Stimulated activated CD4-positive, alpha-beta T cell treated with anti-CD3 and anti-CD28 coated beads, TNF-alpha, amount 100 ng/mL, for 4 hours (primary cell): ENCODE measurements around the gene TBATA.
"Not testable (repeated sequence)": the region's sequence is repeated elsewhere in the genome, so short reads cannot be mapped to it uniquely, and the experiment has no call there.

Experiments
- DNase-seq, 3 experiments: peaks; one replicate each; pipeline ENCODE4 v3.0.0-alpha.2; 2020; ENCODE audit warnings: low read depth in 3 of 3

TBATA gene

DNA sequence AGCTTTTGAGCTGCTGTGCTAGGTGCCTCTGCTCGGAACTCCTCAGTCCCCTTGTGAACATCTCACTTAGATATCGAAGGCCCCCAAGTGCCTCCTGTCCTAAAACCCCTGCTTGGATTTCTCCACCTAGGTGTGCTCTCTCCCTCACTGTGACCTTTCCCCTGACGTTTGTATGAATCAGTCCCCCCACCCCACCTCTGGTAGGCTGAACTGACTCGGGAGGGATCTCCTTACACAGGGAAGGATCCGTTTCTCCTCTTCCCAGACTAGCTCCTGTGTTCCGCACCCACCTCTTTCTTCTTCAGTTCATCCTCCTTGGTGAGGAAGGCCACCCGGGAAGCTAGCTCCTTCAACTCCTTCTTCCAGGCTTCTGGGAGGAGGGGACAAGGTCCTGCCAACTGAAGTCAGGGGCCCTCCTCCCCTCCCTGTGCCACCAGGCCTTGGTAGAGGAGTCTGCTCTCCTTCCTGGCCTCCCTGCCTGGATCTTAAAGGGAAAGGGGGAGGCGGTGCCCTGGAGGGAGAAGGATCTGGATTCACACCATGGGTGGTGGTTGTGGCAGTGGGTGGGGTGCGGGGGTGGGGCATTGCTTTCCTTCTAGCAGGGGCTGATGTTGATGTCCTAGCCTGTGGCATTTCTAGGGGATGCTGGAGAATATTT is 6.8 kb downstream of the TBATA start:
- no peak for DNase-seq

DNA sequence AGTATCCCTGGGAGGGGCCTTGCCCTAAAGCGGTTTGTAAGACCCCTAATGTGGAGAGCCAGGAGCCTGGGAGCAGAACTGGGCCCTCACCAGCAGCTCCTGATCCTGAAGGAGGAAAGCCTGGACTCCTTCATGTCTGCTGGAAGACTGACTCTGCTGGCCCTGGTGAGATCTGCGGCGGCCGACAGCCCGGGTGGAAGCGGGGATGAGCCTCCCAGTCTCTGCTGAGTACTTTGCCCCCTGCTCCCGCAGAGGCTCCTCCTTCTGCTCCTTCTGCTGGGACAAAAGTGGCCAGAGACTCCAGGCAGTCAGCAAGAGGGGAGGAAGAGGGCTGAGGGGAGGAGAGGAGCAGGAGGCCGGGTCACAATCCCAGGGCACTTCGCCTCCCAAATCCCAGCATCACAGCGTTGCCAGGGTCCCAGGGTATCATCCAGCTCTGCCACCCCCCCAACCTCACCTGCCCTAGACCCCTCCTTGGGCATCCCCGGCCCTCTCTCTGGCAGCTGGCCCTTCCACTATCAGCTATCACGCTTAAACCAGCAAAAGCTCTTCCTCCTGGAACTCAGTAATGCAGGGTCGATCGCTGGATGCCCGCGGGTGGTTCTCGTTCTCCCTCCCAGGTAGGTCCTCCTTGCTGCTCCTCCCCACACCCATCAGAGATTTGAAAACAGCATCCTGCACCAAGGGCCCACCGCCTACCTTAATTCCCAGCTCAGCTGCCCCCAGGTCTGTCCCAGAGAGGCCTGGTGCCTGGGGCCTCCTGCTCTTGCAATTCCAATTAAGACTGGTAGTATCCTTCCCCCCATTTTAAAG is 7.9 kb downstream of the TBATA start:
- DNase-seq: no peak

DNA sequence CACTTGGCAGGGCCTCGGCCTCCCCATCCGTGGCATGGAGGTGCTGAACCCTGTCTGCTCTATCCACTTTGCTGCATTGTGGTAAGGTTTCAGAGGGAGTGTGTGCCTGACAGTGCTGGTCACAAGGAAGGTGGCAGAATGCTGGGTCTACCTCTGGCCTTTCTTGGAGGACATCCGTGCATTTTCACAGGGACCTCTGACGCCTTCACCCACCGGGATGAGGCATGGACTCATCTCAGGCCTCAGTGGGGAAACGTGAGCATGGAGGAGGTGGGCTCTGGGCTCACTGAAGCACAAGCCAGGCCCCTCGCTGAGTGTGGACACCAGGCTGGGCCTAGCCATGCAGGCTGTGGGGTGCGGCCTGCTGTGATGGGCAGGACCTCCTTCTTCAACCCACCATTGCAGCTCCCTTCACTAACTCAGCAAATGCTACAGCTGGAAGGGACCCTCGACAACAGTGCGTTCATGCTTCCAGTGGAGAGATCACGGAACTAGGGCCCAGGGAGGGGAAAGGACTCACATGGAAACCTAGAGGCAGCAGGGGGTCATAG is 8.6 kb downstream of the TBATA start:
- no peak for DNase-seq

DNA sequence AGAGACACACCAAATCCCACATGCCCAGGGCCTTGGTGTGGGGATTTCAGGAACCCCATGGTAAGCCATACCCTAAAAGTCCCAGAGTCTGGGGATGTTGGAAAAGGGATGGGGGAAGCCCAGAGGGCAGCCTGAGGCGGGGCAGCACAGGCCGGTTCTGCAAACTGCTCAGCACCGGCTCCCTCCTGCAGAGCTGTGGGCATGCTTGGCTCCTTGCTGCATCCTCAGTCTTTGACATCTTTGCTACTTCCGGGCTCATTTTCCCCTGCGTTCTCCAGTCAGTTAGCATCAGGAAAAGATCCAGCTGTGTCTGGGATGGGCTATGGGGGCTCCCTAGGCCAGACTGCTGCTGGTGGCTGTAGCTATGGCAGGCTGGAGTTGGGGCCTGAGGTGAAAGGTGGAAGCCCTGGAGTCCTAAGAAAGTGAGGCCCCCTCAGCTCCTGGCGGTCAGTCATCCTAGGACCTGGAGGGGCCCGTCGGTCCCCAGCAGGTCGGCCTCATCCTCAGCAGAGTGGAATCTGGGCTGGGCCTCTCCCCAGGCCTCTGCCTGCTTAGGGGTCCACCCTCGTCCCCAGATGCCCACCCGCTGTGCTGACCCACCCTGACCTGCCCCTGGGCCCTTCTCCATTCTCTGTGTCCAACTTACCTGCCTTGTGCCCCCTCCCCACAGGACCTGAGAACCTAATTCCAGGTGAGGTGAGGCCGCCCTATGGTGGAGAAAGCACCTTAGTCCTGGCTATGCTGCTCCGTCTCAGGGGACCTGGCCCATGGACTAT is 9.3 kb downstream of the TBATA start:
- DNase-seq: no peak

DNA sequence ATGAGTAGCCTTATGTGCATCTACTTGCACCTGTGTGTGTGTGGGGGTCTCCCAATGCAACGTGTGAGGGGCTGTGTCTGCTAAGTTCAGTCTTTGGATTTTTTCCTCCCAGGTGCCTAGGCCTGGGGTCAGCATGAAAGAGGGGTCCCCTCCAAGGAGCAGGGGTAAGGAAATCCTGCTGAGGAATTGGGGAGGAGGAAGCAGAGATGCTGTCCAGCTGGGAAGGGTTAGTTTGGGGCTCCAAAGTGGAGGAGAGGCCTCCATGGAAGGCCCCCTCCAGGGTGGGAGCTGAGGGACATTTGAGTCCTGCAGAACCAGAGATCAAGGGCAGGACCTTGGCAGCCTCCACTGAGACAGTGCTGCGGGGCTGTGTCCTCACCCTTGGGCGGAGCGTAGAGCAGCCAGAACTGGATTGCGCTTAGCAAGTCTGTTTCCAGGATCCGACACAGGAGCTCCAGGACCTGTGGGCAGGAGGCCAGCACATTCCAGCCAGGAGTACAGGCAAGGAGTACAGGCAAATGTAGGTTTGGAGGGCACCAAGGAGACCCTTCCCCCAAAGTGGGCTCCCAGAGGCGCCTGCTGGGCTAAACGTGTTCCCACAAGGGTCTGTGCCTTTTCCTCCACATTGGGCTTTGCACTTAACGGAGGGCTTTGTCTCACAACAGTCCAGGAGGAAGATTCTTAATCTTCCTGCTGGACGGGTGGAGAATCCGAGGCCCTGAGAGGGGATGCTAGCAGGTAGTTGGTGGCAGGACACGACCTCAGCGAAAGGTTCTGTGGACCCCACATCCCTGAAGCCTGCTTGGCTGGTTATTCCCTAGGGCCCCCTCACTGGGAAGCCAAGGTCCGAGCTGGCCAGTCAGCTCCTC is 10.1 kb downstream of the TBATA start:
- DNase-seq: no peak

DNA sequence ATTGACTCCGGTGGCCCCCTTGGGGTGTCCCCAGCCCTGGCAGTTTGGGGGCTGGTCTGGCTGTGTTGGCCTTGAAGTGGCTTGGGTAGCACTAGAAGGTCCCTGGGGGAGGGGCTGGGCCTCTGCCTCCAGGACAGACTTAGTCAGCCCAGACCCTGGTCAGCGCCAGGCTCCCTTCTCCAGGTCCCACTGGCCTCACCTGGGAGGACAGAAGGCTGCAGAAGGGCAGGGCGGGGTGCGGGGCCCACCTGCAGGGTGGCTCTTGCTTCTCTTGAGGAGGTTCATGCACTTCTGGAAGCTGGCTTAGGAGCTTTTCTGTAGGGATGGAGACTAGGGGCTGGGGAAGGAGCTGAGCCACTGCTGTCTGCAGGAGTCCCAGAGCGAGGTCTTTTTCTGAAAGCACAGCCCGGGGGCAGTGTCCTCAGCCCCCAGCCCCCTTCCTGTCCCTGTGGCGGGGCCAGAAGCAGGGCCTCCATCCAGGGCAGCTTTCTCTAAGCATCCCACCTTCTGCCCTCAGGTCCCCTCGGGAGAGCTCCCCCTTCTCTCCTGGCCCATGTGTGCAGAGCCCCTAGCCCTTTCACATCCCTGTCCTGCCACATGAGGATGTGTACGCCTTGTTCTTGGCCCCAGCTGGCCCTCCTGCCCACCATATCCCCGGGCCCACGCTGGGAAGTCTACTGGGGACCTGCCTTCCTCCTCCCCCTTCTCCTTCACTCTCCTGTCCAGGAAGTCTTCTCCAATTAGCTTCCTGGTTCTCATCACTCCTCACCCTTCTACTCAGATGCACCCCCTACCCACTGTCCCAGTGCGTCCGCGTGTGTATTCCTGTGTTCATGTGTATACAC is 11.0 kb downstream of the TBATA start:
- no peak for DNase-seq

DNA sequence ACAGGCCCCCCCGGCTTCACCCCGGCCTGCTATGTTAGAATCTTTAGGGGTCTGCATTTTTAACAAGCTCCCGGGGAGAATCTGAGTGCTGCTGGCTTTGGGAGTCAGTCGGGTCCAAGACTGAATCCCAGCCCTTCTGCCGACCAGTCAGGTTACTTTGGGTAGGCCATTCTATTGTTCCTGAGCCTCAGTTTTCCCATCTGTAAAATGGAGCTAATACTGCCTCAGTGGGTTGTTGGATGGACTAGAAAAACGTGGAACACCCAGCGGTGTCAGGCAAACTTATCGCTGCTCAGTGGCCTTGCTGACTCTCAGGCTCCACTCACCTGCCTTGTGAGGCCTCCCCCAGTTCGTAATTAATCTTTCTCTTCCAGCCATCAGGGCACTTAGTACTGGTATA is 11.7 kb downstream of the TBATA start:
- DNase-seq: no peak

DNA sequence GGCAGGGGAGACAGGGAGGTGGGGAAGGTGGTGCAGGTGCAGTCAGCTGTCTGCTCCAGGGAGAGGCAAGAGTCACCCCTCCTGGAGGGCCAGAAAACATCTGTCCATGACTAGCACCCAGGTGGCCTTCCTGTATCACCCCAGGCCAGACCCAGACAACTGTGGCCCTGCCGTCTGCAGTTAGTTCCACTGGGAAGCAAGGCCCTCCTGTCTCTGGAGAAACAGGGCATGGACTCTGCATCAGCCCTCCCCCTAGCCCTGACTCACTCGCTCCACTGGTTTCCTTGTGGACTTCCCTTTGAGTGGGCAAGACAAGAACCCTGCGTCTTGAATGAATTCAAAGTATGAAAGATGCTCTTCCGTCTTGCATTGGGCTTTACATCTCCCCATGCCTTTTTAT is 12.6 kb downstream of the TBATA start:
- no peak for DNase-seq

DNA sequence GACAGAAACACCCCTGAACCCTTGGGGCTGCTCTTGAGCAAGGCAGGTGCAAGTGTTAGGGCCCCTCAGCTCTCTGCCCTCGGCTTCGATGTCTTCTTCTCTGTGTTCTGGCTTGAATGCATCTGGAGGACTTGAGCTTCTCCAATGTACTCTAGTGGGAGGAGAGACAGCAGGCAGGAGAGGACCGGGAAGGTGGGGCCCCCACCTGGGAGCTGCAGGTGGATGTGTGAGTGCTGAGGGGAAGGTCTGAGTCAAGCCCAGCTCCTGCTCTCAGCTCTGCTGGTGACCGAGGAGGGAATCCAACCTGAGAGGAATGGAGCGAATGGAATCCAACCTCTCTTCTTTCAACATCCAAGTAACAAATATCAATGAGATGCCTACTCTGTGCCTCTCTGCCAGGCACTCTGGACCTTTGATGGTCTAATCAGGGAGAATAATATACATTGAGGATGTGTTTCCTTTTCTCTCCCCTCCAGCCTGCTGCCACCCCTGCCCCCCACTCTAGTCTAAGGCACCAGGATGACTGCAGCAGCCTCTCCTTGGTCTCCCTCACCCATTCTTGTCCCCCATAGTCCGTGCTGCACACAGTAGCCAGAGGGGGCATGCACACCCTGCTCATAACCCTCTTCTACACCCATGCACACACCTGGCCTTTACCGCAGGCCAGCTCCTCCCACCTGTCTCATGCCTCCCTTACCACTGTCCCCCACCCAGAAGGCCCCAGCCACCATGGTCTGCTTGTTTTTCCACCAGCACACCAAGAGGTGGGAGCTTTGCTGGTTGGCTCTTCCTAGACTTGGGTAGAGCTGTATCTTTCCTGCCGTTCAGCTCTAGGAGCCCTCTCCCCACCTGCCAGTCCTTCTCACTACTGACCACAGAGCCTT is 13.6 kb downstream of the TBATA start:
- DNase-seq: no peak

DNA sequence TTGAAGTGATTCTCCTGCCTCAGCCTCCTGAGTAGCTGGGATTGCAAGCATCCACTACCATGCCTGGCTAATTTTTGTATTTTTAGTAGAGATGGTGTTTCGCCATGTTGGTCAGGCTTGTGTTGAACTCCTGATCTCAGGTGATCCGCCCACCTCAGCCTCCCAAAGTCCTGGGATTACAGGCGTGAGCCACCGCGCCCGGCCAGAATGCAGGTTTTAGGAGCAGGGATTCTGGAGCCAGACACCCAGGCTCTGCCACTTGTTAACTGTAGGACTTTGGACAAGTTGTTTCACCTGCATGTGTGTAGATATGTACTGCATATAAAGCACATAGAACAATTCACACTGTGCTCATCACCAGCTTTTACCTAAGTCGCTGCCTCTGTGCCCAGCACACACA is 14.7 kb downstream of the TBATA start:
- not testable (repeated sequence) for DNase-seq

DNA sequence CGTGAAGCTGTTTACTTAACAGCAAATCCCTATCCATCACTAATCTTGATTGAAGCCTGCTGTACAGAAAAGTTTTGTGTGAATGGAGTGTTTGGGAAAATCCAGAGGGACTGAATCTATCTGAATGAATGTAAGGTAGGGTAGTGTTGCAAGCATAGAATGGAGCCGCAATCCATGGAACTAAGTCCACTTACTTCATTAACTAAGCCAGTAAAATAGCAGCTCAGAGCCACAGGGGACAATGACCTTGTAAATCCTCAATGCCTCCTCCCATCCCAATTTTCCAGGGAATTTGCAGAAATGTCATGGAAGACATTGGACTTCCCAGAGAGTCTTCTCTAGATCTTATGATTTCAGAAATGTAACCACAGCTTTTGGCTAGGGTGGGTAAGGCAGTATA is 15.2 kb downstream of the TBATA start:
- DNase-seq: no peak

DNA sequence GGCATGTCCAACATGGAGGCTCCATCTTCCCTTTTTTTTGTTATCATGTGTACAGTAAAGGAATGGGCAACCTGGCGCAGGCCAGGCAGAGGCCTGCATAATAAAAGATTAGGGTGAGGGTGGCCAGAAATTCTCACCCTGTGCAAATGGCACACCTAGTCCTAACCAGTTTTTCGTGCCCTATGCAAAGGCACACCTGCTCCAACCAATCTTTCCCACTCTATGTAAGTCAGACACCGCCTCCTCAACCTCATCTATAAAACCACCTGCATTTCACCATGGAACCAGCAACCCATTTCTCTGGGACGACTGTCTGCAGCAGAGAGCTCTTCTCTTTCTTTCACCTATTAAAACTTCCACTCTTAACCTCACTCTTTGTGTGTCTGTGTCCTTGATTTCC is 16.1 kb downstream of the TBATA start:
- no peak for DNase-seq

DNA sequence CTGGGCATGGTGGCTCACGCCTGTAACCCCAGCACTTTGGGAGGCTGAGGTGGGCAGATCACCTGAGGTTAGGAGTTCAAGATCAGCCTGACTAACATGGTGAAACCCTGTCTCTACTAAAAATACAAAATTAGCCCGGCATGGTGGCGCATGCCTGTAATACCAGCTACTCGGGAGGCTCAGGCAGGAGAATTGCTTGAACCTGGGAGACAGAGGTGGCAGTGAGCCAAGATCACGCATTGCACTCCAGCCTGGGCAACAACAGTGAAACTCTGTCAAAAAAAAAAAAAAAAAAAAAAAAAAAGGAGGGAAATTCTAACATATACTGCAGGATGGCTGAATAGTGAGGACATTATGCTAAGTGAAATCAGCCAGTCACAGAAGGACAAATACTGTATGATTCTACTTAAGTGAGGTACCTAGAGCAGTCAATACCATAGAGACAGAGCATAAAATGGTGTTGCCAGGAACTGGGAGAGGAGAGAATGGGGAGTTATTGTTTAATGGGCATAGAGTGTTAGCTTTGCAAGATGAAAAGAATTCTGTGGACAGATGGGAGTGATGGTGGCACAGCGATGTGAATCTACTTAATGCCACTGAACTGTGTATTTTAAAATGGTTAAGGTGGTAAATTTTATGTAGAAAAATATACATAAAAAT is 17.0 kb downstream of the TBATA start:
- not testable (repeated sequence) for DNase-seq

DNA sequence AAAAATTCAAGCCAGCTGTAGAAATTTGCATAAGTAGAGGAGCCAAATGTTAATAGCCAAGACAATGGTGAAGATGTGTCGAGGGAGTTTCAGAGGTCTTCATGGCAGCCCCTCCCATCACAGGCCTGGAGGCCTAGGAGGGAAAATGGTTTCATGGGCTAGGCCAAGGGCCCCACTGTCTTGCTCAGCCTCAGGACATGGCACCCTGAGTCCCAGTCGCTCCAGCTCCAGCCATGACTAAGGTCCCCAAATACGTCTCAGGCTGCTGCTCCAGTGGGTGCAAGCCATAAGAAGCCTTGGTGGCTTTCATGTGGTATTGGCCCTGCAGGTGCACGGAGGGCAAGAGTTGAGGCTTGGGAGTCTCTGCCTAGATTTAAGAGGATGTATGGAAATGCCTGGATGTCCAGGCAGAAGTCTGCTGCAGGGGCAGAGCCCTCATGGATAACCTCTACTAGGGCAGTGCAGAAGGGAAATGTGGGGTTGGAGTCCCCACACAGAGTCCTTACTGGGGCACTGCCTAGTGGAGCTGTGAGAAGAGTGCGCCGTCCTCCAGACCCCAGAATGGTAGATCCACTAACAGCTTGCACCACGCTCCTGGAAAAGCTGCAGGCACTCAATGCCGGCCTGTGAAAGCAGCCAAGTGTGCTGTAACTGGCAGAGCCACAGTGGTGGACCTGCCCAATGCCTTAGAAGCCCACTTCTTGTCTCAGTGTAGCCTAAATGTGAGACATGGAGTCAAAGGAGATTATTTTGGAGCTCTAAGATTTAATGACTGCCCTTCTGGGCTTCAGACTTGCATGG is 19.2 kb downstream of the TBATA start:
- DNase-seq: no peak

DNA sequence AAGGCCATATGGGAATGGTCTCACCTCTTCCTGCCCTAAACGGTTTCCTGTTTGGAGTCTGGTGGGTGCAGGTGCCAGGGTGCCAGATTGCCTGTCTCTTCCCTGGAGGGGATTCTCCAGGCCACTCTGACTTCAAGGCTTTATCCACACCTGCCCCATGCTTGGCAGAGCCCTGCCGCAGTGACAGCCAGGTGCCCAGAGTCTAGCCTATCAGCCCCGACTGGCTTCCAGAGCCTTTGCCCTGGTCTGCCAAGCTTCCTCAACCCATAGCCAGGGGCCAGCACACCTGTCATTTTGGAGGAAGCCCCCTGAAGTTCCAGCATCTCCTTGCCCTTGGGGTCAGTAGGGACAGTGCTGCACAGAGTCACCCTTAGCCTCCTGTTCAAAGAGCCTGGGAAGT is 21.6 kb downstream of the TBATA start:
- DNase-seq: no peak

DNA sequence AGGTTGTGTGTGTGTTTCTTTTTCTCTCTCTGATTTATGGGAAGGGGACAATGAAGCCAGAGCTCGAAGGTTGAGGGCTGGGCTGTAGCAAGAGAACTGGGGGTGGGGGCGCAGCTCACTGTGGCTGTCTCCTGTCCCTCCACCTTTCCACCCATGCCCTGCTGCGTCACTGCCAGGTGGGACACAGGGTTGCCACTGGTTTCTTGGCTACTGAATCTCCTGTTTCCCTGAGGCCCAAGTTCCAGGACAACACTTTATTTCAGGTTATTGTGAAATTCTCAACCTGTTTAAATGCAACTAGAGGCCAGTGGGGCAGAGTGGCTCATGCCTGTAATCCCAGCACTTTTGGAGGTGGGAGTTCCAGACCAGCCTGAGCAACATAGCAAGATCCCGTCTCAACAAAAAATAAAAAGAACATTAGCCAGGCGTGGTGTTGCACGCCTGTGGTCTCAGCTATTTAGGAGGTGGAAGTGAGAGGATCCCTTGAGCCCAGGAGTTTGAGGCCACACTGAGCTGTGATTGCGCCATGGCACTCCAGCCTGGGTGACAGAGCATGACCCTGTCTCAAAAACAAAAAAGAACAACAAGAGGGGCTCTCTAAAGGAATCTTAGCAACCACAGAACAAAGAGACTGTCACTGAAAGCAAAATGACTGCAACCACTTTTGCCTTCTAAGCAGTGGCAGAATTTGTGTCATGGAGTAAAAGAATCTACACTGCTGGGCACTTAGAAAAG is 22.6 kb downstream of the TBATA start:
- no peak for DNase-seq

DNA sequence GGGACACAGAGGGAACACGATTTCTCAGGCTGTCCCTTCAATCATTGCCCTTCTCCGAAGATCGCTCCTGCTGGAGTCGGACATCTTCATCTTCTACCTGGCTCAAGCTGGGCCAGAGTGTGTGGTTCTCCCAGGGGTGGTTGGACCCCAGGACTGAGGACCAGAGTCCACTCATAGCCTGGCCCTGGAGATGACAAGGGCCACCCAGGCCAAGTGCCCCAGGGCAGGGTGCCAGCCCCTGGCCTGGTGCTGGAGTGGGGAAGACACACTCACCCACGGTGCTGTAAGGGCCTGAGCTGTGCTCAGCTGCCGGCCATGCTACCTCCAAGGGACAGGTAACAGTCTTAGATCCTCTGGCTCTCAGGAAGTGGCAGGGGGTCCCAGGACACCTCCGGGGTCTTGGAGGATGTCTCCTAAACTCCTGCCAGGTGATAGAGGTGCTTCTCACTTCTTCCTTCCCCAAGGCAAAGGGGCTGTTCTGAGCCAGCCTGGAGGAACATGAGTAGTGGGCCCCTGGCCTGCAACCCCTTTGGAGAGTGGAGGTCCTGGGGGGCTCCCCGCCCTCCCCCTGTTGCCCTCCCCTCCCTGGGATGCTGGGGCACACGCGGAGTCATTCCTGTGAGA is 23.3 kb downstream of the TBATA start:
- no peak for DNase-seq
